Stimulated activated CD8-positive, alpha-beta memory T cell treated with anti-CD3 and anti-CD28 coated beads, Interleukin-4, amount 100 ng/mL, for 4 hours (primary cell): Measurements from ENCODE around the gene IRGM.
"Not testable (repeated sequence)": the region's sequence is repeated elsewhere in the genome, so short reads cannot be mapped to it uniquely, and the experiment has no call there.

Experiments used
- DNase-seq, 2 donors: peaks; one replicate each; pipeline ENCODE4 v3.0.0-alpha.2; 2020; ENCODE audit warnings: low read depth in 2 of 2, low spot score in 1 of 2

The IRGM gene

DNA sequence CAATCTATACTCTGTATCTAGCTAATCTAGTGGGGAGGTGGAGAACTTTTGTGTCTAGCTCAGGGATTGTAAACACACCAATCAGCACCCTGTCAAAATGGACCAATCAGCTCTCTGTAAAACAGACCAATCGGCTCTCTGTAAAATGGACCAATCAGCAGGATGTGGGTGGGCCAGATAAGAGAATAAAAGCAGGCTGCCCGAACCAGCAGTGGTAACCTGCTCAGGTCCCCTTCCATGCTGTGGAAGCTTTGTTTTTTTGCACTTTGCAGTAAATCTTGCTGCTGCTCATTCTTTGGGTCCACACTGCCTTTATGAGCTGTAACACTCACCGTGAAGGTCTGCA lies at the start of gene IRGM:
TSS of gene IRGM (plus strand) at position 214 of the 346 bp plus-strand sequence. CDS start 1,603 bp downstream, outside the sequence.
- not testable (repeated sequence) for DNase-seq

DNA sequence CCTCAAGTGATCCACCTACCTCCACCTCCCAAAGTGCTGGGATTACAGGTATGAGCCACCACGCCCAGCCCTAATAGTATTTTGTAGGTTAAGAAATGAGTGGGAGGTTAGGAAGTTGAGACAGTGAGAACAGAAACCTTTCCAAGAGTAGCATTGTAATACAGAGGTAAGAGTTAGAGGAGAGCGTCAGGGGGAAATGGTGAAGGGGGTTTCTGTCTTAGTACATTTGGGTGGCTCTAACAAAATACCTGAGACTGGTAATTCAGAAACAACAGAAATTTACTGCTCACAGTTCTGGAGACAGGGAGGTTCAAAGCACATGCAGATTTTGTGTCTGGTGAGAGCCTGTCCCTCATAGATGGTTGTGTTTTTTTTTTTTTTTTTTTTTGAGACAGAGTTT lies 48.9 kb upstream of the IRGM start:
- DNase-seq, result no peak

GRCh38 chr5:150801117-150801927 lies 45.0 kb upstream of the IRGM start:
- DNase-seq, result no peak

- DNase-seq, result no peak
Measured at GRCh38 chr5:150804388-150804787, 41.9 kb upstream of the IRGM start.

DNA sequence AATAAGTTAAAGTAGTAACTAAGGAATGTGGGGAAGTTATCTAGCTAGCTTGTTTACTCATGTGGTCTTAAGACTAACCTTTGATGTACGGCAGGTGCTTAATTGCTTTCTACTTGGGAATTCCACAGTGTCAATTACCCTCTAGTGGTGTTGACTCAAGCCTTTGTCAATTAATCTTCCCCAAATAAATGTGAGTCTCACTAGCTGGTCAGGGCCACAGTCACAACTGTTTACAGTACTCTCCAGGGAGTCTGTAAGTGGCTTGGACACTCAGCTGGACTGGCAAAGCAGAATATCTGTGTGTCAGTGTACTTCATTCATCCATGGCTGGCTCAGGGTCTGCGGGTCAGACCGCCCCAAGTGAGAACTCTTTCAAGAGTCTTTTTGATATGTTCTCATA lies 37.0 kb upstream of the IRGM start:
- no peak for DNase-seq

DNA sequence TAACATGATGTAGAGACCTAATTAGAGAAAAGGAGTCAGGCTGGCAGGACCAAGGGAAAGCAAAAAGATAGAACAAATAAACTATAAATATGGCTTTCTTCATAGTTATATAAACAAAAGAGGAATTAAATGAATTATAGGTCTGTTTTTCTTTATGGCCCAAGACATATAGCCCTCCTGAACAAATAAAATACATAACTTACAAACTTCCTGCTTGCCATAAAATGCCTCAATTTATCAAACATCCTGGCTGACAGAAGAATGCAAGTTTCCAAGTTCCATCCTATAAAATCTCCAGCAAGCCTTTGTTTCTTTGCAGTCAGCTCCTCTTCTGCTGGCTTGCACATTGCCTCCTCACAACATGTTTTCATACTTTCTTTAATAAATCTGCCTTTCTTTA lies 31.3 kb upstream of the IRGM start:
- DNase-seq, result no peak

DNA sequence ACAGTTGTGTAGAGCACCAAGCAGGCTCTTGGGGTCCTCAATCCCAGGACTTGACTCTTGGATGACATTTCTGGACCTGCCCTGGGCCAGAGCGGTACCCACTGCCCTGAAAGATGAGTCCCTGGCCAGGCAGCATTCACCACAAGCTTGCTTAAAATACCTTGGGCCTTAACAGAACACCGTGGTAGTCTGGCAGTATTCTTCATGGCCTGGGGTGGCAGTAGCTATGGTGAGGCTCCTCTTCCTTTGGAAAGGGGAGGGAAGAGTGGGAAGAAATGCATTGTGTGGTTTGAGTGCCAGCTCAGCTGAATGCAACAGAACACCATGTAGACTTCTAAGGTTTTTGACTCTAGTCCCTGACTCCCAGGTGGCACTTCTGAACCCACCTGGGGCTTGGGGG lies 29.4 kb upstream of the IRGM start:
- no peak for DNase-seq

DNA sequence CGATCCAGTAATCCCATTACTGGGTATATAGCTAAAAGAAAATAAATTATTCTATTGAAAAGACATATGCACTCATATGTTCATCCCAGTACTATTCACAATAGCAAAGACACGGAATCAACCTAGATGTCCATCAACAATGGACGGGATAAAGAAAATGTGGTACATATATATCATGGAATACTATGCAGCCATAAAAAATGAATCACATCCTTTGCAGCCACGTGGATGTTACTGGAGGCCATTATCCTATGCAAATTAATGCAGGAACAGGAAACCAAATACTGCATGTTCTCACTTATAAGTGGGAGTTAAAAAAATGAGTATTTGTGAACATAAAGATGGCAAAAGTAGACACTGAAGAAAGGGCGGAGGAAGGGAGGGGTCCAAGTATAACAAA lies 16.6 kb upstream of the IRGM start:
- DNase-seq, result no peak

GRCh38 chr5:150831821-150832220 lies 14.5 kb upstream of the IRGM start:
- DNase-seq, result not testable (repeated sequence)

DNA sequence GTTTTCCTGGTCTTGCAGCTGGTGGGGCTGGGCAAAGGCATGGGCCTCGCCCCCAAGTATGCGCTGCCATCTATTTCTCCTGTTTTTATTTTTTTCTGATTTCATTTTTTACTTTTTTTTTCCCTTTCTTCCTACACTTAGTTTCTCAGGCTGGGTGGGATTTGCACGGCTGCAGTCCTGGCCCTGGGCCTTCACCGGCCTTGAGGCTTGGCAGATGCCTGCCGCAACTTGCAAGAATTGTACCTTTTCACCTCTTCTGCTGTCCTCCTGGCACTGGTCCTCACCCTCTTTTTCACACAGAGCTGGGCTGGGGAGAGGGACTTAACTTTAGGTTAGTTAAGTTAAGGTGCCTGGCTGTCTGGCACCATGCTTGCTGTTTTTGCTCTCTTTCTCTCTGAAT lies 10.3 kb upstream of the IRGM start:
- no peak for DNase-seq

- DNase-seq, result no peak
Measured at GRCh38 chr5:150836703-150837102, 9.6 kb upstream of the IRGM start.

GRCh38 chr5:150845185-150845859 lies 999 bp upstream of the IRGM start:
- not testable (repeated sequence) for DNase-seq

GRCh38 chr5:150846654-150847333 lies 473 bp downstream of the IRGM start:
- peak; percentile 12 to 24 for DNase-seq

GRCh38 chr5:150847334-150847695 lies 994 bp downstream of the IRGM start:
- no peak for DNase-seq

- no peak for DNase-seq
Measured at GRCh38 chr5:150848271-150848670, 1.9 kb downstream of the IRGM start.

DNA sequence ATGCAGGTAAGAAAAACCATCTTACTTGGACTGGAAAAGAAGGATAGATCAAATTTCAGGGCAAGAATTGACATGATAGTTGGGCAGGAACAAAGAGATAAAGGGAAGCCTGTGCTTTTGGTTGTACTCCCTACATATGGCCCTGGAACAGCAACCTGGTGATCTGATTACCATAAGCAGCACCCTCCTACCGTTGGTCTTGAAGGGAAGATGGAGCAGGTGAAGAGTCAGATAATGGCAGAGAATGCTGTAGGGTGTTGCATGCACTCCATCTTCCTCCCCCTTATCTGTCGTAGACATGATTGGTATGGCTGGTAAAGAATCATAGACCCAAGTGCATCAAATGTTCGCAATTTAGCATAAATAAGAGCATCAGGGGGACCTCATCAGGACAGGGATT lies 4.7 kb downstream of the IRGM start:
- DNase-seq, result no peak

GRCh38 chr5:150853561-150853960 lies 7.2 kb downstream of the IRGM start:
- no peak for DNase-seq

DNA sequence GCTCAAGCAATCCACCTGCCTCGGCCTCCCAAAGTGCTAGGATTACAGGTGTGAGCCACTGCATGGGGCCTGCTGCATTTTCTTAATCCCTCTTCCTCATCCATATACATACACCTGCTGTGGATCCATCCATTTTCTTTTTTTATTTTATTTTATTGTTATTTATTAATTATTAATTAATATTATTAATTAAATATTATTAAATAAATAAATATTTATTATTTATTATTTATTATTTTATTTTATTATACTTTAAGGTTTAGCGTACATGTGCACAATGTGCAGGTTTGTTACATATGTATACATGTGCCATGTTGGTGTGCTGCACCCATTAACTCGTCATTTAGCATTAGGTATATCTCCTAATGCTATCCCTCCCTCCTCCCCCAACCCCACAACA lies 10.4 kb downstream of the IRGM start:
- DNase-seq, result not testable (repeated sequence)

DNA sequence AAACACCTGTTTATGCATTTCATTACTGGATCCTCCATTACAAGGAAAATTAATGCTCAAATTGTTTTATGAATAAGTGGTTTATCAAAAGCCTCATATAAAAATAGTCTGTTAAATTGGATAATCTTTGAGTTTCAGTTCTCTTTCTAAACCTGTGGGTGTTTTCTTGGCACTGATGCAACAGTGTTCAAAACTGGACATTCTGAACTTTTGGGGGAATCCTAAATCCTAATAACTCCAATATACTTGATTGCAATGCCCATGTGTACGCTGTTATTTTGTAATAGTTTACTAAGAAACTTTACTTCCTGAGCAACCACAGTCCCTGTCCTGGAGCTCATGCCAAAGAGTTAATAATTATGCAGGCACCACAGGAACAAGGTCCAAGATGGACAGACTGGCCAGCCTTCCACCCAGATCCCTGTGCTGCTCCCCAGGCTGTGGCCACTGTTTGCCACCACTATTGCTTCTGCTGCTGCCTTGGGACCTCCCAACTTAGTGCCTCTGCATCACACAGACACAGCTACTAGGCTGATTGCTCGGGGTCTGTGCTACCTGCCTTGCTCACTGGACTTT lies 14.0 kb downstream of the IRGM start:
- no peak for DNase-seq

DNA sequence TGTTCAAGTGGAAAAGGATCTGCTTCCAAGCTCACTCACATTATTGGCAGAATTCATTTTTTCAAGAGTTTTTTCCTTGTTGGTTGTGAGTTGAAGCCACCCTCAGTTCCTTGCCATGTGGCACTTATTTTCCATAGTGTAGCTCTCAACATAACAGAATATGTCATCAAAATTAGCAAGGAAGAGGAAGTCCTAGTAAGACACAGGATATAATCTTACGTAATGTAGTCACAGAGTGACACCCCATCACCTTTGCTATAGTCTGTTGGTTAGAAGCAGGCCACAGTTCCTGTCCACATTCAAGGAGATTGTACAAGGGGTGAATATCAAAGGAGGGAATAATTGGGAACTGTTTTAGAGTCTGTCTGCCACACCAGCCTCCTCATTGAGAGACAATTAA lies 15.7 kb downstream of the IRGM start:
- DNase-seq, result no peak

- no peak for DNase-seq
Measured at GRCh38 chr5:150879358-150879757, 33.0 kb downstream of the IRGM start.
